ENCODE data around the gene CISH. TPM values are rescaled to one million over a fixed set of nuclear protein-coding genes. Genes with fewer than 3 reads are reported as not detected.
A peak's percentile ranks its signal among the peaks of the same experiment; 100 is the strongest.

Gene CISH
- total RNA-seq, 1 experiment from 2014 or later: 2.7 TPM

- ChIA-PET POLR2A (ENCODE audit: unreplicated experiment) (interaction anchor here (0.5 to 0.6 kb wide), 2 partner anchors 19 to 23 kb away, joined by 3 to 9 read pairs; partner anchors contain the start of gene HEMK1), CTCF (no interaction called here)
- Histone ChIP-seq H3K4me2 (no peak overlapping the region), H3K4me1 (replicated peaks; ENCODE audit: insufficient read depth) (no peaks in the 10 kb centered on the region), H3K9me3 (ENCODE audit: insufficient read depth, low read depth) (no peaks in the 10 kb centered on the region), H3K36me3 (ENCODE audit: low read depth) (no peaks in the 10 kb centered on the region), H3K4me3 (no peak overlapping the region), H4K20me1 (ENCODE audit: insufficient read depth) (no peaks in the 10 kb centered on the region), H3K27ac (no peak overlapping the region), H3K79me2 (ENCODE audit: low read depth) (no peaks in the 10 kb centered on the region), H3K9me2 (ENCODE audit: insufficient read depth) (no peaks in the 10 kb centered on the region), H3K27me3 (ENCODE audit: insufficient read depth, low read depth) (no peaks in the 10 kb centered on the region), H2AFZ (no peak overlapping the region), H3F3A (ENCODE audit: insufficient read depth, low read depth) (no peaks in the 10 kb centered on the region; the same call in 1 of the 2 replicates)
- no peak for DNase-seq
- TF ChIP-seq EZH2 (IDR thresholded peaks at IDR 0.05; ENCODE audit: low read depth) (no peak), CTCF (conservative IDR thresholded peaks at IDR 0.05) (no peak)
- intact Hi-C loops (cut with micrococcal nuclease; ENCODE audit: unreplicated experiment): no loop called here
- BruUV-seq (replicated peaks): no TSS peak
These were observed 19.0 kb downstream of the CISH start for GRCh38 chr3:50592568-50592967.

DNA sequence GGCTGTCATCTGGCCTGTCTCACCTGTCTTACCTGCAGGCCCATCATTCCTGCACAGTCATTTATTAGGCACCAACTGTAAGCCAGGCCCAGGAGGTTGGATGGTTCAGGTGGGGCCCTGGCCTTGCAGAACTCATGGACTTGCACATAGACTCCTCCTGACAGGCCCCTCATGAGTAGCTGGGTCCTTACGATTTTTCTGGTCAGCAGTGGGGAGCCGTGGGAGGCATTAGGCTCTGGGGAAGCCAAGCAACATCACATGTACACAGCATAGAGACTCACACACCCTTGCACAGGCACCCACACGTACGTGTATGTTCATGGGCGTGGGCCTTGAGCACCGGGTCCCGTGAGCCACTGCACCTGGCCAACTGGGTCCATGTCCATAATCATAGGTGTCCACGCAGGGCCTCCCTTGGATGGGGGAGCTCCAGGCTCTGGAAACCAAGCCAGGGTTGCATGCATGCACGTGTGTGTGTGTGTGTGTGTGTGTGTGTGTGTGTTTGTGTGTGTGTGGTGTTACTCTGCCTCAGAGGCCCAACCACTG, 20.3 kb downstream of the CISH start:
- H3K9me2 ChIP-seq (ENCODE audit: insufficient read depth): no peaks in the 10 kb centered on the region
- H3K4me3 ChIP-seq: no peak overlapping the region
- no peaks in the 10 kb centered on the region; the same call in 1 of the 2 replicates for H3F3A ChIP-seq (ENCODE audit: insufficient read depth, low read depth)
- no peak overlapping the region for H3K27ac ChIP-seq
- TF ChIP-seq CTCF (conservative IDR thresholded peaks at IDR 0.05): no peak
- H2AFZ ChIP-seq: no peak overlapping the region
- ChIA-PET CTCF (interaction anchor here (0.6 kb wide), 1 partner anchor 21 kb away, joined by 3 read pairs; no protein-coding TSS in a partner anchor), POLR2A (ENCODE audit: unreplicated experiment) (interaction anchor here (0.6 kb wide), 2 partner anchors 11 to 22 kb away, joined by 6 to 21 read pairs; partner anchors contain the start of gene HEMK1)
- no peaks in the 10 kb centered on the region for H3K4me1 ChIP-seq (replicated peaks; ENCODE audit: insufficient read depth)
- no peaks in the 10 kb centered on the region for H3K79me2 ChIP-seq (ENCODE audit: low read depth)
- no peaks in the 10 kb centered on the region for H3K27me3 ChIP-seq (ENCODE audit: insufficient read depth, low read depth)
- intact Hi-C loops (cut with micrococcal nuclease; ENCODE audit: unreplicated experiment): no loop called here
- no peaks in the 10 kb centered on the region for H4K20me1 ChIP-seq (ENCODE audit: insufficient read depth)
- H3K9me3 ChIP-seq (ENCODE audit: insufficient read depth, low read depth): no peaks in the 10 kb centered on the region
- no TSS peak for BruUV-seq (replicated peaks)
- DNase-seq: no peak
- no peaks in the 10 kb centered on the region for H3K36me3 ChIP-seq (ENCODE audit: low read depth)
- H3K4me2 ChIP-seq: no peak overlapping the region

DNA sequence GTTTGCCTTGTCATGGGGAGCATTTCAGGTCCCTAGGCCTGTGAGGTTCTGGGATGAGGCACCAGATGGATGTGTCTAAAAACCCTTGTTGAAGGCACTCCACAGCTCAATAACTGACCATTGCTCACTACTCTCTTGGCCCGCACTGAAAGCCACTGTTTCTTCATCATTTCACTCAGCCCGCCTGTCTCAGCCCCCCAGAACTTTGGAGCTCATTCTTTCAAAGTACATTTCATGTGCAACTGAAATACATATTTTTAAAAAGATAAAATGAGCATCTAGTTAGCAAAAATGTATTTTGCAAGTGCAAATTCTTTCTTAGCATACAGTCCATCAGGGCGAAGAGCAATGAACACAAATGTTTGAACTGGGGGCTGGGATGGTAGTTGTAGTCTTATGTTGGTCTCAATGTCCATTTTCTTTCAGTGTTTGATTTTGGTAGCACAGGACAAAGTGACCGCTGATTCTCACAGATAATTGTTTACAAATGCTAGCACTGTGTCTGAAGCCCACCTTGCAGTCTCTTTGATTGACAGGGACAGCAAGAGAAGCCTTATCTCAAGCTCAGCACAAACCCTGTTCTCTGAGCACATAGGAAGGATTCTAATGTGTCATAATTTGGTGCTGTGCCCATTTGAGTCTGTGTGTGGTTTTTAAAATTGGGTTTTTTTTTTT, 22.7 kb downstream of the CISH start:
- Histone ChIP-seq H3K79me2 (ENCODE audit: low read depth) (no peaks in the 10 kb centered on the region), H3K9me2 (ENCODE audit: insufficient read depth) (no peaks in the 10 kb centered on the region), H3K27ac (no peak overlapping the region), H3K4me3 (no peak overlapping the region), H4K20me1 (ENCODE audit: insufficient read depth) (no peaks in the 10 kb centered on the region), H2AFZ (no peak overlapping the region), H3K4me2 (no peak overlapping the region), H3K9me3 (ENCODE audit: insufficient read depth, low read depth) (no peaks in the 10 kb centered on the region), H3F3A (ENCODE audit: insufficient read depth, low read depth) (no peaks in the 10 kb centered on the region; the same call in 1 of the 2 replicates), H3K27me3 (ENCODE audit: insufficient read depth, low read depth) (no peaks in the 10 kb centered on the region), H3K4me1 (replicated peaks; ENCODE audit: insufficient read depth) (no peaks in the 10 kb centered on the region), H3K36me3 (ENCODE audit: low read depth) (no peaks in the 10 kb centered on the region)
- TSS peak; percentile 6 for BruUV-seq (replicated peaks)
- TF ChIP-seq CTCF (conservative IDR thresholded peaks at IDR 0.05): no peak
- TF ChIP-seq EZH2 (IDR thresholded peaks at IDR 0.05; ENCODE audit: low read depth): no peak
- no peak for DNase-seq
- intact Hi-C loops (cut with micrococcal nuclease; ENCODE audit: unreplicated experiment): no loop called here
- CTCF ChIA-PET: interaction anchor here (0.6 to 0.8 kb wide), 2 partner anchors 13 to 23 kb away, joined by 3 to 4 read pairs; no protein-coding TSS in a partner anchor
- POLR2A ChIA-PET (ENCODE audit: unreplicated experiment): interaction anchor here (0.6 to 1.0 kb wide), 2 partner anchors 21 to 100 kb away, joined by 6 to 11 read pairs; no protein-coding TSS in a partner anchor
